D341Med (cell line): ENCODE results near the gene TPPP3.

Source experiments
- DNase-seq: peaks from one replicate; pipeline ENCODE4 v3.0.0; 2012; ENCODE audit warnings: low spot score

TPPP3 gene

DNA sequence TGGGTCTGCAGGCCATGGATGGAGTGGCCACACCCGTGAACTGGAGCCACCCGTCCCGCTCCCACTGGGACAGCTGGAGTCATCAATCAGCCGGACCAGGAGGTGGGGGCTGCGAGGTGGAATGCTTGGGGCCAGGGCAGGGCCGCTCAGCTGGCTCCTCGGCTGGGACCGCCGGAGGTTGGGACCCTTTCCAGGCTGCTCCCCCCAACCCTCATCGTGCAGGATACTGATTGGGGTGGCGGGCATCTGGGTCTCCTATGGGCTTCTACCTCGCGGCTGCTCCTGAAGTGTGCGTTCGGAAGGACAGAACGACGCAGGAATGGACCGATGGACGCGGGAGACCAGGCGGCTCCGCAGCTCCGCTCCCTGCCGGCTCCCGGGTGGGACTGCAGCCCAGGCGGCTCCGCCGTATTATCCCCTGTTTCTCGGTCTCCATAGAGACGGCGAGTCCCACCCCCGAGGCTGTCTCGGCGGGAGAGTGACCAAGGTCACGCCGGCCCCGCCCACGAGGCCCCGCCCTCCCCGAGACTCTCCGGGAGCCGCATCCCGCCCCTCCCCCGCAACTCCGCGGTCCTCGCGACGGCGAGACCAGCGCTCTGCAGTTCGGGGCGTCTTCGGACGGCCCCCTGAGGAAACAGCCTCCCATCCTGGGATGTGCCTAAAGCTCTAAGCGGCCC lies at the start of gene TPPP3:
Gene TPPP3, minus strand, starts transcription at position 388 of the 677 bp plus-strand sequence. CDS start 2,387 bp downstream, outside the sequence.
- DNase-seq: peak; percentile 91

DNA sequence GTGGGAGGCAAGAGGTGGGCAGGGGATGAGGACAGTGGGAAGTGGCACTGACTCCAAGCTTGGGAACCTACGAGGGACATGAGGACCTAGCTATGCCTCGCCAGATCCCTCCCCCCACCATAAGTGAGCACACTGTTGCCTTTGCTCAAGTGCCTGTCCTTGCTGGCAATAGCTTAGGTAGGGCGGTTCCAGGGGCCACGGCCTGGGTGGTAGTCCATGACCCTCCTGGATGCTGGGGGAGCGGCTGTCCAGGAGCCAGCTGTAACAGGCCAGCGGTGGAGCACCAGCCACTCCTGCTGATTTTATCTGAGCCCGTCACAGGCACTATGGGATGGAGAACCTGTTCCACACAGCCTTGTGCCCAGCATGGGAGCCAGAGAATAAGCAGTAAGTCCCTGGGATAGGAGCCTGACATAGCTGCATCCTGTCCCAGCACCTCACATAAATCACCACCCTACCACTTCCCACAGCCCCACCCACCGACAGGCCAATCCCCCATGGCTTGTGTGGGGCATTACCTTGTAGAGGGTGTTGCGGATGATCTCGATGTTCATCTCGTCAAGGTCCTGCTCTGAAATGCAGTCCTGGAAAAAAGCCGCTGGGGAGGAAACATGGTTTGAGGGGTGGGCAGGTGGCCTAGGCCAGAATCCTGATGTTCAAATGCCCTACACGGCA lies 49.4 kb upstream of the TPPP3 start:
- DNase-seq: no peak

DNA sequence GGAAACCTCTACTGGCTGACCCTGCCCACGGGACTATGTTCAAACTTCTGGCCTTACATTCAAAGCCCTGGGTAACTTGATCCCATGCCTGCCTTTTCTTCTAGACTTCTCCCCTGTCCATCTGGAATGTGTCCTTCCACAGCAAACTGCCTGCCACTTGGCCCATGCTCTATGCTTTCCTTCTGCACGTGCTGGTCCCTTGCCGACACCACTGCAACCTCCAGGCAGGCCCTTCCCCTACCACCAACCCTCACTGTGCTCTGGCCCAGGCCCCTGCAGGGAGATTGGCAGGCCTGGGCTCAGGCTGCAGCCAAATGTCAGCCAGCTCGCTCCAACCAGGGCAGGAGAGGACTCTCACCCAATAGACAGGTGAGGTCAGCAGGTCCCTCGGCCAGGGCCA lies 48.6 kb upstream of the TPPP3 start:
- DNase-seq: no peak

- peak; percentile 77 for DNase-seq
These were observed 48.0 kb upstream of the TPPP3 start for GRCh38 chr16:67441271-67441753.

- DNase-seq: no peak
These were observed 45.6 kb upstream of the TPPP3 start for GRCh38 chr16:67438824-67439393.

GRCh38 chr16:67438098-67438791 lies 44.9 kb upstream of the TPPP3 start:
- no peak for DNase-seq

GRCh38 chr16:67437513-67437912 lies 44.2 kb upstream of the TPPP3 start:
- DNase-seq: no peak

GRCh38 chr16:67436640-67437193 lies 43.4 kb upstream of the TPPP3 start:
- no peak for DNase-seq

DNA sequence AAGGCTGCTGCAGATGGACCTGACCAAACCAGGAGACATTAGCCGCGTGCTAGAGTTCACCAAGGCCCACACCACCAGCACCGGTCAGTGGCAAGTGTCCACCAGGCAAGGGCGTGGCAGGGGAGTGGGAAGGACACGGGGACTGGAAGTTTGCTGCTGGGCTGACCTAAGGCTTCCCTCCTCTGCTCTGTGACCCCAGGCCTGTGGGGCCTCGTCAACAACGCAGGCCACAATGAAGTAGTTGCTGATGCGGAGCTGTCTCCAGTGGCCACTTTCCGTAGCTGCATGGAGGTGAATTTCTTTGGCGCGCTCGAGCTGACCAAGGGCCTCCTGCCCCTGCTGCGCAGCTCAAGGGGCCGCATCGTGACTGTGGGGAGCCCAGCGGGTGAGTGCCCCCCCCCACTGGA lies 42.5 kb upstream of the TPPP3 start:
- no peak for DNase-seq

DNA sequence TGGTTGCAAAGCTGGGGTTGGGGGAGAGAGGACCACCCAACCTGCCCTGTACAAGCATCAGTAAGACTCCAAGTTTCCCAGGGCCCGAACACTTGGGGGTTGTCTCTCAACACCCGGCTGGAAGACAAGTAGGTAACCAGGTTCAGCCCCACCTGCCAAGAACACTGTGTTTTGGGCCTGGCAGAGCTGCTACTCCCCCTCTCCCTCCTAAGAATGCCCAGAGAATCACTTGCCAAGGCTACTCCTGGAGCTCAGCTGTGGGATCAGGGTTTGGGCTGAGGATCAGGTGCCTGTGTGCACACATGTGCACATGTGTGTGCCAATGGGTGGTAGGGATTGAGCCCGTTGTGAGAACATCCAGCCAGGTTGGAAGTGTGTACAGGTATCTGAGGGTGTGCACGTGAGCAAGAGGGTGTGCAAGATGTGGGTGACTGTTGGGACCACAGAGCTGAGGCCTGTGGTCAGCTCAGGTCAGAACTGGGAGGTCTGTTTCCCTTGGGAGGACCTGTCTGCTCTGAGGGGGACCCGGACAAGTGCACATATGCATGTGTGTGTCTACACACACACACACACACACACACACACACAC lies 39.9 kb upstream of the TPPP3 start:
- DNase-seq: no peak

- DNase-seq: no peak
These were observed 39.2 kb upstream of the TPPP3 start for GRCh38 chr16:67432506-67432890.

GRCh38 chr16:67431775-67432505 lies 38.6 kb upstream of the TPPP3 start:
- DNase-seq: no peak

DNA sequence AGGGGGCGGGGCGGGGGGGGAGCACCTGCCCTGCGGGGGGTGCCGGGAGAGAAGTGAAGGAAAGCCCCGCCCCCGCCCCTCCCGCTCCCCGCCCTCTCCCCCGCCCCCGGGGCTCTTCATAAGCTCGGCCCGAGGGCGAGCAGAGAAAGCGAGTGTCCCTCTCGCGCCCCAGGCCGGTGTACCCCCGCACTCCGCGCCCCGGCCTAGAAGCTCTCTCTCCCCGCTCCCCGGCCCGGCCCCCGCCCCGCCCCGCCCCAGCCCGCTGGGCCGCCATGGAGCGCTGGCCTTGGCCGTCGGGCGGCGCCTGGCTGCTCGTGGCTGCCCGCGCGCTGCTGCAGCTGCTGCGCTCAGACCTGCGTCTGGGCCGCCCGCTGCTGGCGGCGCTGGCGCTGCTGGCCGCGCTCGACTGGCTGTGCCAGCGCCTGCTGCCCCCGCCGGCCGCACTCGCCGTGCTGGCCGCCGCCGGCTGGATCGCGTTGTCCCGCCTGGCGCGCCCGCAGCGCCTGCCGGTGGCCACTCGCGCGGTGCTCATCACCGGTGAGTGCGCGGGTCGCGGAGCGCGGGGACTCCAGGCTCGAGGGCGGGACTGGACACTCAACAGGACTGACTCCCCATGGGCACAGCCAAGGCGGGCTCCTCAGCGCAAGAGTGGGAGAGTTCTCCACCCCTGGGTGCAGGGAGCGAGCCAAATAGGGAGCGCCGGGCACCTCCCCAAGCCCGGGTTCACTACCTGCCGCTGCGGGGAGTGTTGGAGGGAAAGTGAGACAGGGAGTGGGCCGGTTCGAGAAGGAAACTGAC lies 37.9 kb upstream of the TPPP3 start, which contains the start of gene HSD11B2:
Gene HSD11B2, plus strand, starts transcription at position 145 of the 798 bp plus-strand sequence. Its CDS starts 128 bp downstream, at position 273.
- peak; percentile 85 for DNase-seq

GRCh38 chr16:67430504-67430976 lies 37.2 kb upstream of the TPPP3 start:
- DNase-seq: peak; percentile 74

- DNase-seq: no peak
These were observed 36.7 kb upstream of the TPPP3 start for GRCh38 chr16:67429799-67430503.

DNA sequence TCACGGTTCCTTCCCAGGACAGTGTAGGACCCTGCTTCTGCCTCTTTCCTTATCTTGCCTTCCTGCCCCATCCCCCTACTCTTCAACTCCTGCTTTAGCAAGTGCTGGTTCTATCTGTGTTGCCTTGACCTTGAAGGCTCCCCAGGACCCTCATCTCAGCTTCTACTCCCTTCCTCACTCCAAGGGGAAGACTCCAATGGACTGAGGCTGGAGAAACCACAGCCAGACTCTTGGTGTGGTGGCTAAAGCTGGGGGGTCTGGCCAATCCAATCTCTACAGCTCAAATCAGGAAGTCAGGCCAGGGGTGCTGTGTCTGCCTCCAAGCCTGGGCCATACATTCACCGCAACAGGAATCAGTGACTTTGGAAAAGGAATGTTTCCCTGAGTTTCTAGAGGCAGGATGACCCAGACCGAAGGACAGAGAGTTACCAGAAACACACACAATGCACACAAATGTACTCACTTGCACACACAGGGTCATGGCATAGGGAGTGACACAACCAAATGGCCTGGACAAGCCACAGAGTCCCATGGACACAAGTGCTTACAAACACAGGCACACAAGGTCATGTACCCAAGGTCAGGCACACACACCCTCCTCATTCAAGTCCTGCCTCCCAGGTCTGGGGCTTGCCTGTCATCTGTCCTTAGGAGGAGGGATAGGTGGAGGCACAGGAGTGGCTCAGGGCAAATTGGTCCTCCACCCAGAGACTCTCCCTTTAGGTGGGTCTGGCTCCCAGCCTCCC lies 35.9 kb upstream of the TPPP3 start:
- DNase-seq: no peak

DNA sequence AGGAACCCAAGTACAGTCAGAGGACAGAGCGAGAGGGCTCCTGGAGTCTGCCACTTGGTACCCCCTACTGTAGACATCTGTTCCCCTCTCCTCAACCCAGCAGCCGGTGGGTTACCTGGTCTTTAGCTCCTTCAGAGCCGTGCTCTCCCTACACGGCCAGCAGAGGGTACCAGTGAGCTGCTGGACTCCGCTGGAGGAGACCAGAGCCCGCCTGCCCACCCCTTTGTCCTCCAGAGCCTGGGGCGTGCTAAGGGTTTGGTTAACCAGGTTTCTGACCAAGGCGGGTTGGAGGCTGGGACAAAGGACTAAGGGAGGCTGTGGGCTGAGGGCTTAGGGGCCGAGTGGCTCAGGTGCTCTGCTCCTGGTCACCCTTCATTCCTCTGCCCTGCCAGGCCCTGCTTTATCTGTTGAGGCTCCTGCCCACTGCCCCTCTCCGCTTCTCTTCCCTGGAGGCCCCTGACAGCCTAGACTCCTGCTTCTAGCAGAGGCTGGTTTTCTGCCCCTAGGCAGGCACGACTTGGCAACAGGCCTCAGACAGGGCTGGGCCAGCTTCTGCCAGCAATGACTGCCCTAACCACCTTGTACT lies 34.9 kb upstream of the TPPP3 start:
- peak; percentile 80 for DNase-seq

GRCh38 chr16:67426950-67427349 lies 33.7 kb upstream of the TPPP3 start:
- no peak for DNase-seq
